DMS53 treated with DMSO at 0.1 percent for 48 hours (cell line): ENCODE data around the gene FAM222A.

Experiments
- DNase-seq: peaks from one replicate; lab custom pipeline; 2025; ENCODE audit not compliant: unreplicated experiment; lab: John Stamatoyannopoulos, UW

Gene FAM222A

DNA sequence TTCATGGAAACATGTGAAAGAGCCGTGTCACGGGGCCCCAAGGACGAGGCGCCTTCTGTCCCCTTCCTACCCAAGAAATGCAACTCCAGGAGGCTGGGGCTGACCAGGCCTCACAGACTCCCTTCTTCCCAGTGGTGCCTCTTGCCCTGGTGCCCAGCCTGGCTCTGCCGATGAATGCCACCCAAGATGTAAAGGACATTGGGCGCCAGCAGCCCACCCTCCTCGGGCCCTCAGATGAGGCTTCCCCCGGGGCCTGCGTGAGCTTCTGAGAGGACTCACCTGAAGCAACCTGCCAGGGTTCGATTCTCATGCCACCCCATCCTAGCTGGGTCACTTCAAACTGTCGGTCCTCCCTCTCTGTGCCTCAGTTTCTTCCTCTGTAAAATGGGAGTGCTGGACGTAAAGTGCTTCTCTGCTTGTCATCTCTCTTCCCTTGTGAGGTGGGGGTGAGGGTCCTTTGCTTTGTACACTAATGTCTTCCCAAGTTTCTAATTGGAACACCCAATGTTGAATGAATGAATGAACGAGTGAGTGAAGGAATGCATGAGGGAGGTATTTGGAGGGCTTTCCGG is 10.8 kb downstream of the FAM222A start:
- no peak for DNase-seq

DNA sequence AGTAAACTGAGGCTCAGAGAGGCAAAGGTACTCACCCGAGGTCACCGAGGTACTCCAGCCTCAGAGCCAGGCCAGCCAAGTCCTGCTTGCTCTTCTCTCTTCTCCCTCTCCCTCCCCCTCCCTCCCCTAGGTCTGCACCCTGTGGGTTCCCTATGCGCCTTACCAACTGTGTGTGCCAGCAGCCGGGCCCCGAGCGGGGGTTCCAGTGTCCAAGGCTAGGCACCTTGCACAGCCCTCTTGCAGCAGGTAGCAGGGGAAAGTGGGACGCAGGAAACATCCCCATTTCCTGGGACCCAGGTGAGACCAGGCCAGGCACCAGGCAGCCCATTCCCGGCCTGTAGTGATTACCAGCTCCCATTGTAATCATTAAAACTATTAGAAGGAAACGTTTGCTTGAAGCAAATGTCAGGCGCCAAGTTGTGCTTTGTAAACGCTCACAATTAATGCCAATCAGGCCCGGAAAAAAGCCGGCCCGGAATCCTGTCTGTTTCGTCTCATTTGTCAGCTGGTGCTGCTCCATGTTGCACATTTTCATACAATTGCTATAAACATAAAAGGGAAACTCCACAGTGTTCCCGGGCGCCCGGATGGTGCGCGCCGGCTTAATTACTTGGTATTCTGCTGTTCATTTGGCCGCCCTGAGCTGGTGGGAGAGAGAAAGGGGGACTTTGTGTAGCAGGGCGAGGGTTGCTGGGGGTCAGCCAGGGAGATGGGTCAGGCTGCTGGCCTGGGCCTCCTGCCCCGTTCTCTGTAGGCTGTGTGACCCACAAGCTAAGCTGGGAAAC is 11.9 kb downstream of the FAM222A start:
- DNase-seq: no peak

DNA sequence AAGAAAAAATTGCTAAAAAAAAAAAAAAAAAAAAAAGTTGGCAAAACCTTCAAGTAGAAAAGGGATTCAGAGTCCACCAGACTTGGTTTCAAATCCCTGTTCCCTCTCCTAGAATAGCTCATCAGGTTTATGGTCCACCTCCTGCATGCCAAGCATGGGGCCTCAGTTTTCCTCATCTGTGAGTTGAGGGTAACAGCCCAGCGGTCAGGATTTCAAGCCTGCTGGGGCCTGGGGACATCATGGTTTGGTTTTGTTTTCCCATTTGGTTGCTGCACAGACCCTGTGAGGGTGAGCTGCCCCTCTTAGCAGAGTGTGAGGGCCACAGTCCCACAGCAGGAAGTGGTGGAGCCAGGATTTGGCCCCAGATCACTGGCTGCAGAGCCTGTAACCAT is 12.5 kb downstream of the FAM222A start:
- DNase-seq: no peak

DNA sequence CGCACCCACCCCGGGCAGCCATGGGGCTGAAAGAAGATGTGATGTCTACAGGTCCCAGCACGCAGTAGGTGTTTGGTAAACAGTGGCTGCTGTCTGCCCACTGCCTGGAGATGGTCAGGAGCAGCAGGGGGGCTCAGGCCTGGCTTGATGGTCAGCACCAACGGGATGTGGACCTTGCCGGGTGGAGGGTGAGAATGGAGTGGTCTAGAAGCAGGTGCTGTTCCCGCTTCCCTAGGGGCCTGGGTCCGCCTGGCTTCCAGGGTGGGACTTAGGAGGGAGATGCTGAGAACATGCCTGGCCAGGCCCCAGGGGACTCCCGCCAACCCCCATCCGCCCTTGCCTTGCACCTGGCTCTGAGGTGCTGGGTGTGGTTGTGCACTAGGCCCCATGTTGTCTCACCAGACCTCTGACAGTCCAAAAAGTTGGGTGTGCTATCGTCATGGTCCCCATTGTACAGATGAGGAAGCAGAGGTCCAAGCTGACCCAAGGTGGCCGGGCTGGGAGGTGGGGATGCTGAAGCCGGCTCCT is 12.9 kb downstream of the FAM222A start:
- no peak for DNase-seq

DNA sequence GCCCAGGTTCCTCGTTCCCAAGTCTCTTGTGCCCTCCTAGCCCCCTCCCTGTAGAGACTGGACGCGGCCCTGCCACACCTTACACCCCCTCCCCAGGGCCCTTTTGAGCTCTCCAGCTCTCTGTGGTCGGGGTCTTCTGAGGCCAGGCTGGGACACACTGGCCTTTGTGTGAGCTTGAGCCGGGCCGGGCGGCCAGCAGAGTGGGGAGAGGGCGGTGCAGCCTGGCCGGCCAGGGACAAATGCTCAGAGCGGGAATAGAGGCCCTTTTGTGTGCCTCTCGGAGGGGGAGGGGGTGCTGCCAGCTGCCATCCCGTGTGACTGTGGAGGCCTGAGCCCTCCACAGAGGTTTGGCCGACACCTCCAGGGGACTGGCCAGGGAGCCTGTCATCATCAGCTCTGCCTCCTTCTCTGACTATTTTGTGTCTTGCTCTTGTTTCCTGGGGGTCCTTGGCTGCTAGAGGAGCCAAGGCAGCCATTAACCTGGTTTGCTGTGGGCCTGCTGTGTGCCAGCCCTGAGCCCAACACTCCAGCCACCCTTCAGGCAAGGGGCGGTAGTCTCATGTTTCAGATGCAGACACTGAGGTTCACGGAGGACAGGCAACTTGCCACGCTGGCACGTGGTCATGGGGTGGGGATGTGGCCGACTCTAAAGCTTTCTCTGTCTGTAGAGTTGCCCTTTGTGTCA is 13.6 kb downstream of the FAM222A start:
- DNase-seq: no peak

DNA sequence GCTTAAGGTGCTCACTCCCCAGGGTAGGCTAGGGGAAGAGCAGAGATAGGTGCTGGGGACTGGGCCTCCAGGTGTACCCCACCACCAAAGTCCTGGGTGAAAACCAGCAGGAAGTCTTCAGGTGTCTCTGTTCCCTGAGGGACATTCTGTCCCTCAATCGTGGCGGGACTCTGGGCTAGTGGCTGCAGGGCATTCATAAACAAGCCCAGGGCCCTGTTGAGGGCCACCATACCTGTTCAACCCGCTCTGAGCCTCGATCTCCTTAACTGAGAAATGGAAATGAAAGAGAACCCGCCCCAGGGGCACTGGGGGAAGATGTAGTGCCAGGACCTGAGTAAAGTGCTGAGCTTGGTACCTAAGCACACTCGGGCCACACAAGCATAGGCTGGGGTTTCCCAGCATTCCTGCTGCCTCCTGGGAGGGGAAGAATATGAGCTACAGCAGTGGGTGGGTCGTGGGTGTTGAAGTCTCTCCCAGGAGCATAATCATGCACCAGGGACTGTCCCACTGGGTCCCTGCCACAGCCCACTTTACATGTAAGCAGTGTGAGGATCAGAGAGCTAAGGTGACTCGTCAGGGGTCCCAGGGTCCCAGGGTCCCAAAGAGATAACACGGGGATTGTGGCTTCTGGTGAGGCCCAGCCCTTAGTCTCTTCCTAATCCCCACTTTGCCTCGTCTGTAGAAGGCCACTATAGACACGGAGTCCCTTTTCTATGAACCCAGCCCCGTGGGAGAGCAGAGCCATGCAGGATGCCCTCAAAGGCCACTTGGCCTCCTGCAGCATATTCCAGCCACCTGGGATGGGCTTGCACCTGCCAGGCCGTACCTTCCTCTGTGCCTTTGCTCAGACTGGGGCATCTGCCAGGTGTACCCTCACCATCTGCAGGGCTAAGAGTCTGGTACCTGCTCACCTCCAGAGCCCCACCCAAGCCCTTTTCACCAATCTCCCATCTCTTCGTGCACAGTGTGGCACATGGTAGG is 14.4 kb downstream of the FAM222A start:
- DNase-seq: no peak

DNA sequence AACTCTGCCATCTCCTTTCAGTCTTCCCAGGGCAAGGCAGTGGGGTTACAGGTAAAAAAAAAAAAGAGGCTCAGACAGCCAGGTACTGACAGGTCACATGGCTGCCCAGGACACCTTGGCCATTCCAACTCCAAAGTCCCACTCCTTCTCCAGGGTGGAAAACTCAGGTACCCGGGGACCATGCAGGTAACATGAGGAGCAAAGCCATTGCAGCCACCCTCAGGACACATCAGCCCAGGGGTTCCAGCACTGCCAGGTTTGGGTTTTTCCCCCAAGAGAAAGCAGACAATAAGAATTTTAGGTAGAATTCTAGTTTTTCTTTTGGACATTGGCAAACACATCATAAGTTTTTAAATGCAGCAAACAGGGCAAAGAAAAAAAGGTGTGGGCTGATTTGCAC is 15.3 kb downstream of the FAM222A start:
- no peak for DNase-seq

DNA sequence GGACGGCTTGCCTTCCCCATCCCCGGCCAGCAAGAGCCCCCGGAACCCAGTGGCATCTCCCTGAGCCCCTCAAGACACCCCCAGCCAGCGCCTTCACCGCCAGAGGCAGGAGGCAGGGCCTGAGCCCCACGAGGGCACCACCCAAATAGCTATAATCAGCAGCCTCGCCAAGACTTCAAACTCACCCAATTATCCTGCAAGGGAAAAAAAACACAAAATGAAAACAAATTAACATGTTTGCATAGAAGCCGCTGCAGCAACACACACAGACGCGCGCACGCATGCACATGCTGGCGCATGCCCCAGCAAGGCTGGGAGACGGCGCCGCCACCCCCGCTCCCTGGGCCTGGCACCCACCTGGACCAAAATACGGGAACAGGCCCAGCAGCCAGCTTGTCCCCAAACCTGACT is 15.8 kb downstream of the FAM222A start:
- no peak for DNase-seq

DNA sequence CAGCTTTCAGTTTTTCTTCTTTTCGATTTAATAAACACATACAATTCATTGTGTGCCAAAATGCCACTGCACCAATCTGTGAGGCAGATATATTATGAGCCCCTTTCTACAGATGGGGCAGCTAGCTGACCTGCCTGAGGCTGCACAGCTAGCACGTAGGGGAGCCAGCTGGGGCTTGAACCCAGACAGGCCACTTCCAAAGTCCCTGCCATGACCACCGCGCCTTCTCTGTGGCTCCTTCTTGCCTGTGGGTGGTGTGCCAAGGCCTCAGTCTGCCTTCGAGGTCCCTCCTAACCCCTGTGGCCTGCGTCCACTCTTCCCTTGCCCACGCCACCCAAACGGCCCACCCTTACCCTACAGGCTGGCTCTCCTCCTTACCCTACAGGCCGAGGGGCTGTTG is 16.2 kb downstream of the FAM222A start:
- DNase-seq: no peak

DNA sequence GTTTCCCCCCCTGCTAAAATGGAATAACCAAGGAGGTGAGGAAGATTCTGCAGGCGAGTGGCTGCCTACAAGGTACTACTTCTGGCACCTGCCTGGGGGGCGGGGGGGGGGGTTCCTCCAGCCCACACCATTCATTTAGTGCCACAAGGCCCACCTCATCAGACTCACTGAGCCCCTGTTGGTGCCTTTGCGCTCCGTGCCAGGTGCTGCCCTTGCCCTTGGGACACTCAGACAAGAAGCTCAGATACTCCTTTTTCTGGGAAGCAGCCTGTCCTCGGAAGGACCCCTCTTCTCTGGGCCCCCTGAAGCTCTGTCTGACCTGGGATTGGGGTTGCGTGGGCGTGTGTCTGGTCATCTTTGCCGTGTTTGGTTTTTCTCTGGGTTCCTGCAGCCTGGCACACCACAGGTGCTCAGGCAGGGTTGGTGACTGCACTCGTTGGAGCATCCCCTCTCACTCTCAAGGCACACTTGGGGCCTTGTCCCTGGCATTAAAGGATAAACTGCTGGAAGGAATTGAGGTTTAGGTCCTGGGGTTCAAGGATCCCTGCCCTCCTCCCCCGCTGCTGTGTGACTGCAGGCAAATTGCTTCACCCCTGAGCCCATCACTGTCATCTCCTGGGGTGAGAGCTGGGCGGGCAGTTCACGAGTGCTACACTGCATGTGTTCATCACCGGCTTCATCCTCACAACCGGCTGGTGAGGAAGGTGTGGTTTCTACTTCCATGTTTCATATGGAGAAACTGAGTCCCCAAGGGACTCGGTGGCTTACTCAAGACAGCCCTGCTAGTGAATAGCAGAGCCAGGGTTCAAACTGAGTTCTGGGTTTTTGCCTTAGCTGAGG is 16.9 kb downstream of the FAM222A start:
- no peak for DNase-seq

DNA sequence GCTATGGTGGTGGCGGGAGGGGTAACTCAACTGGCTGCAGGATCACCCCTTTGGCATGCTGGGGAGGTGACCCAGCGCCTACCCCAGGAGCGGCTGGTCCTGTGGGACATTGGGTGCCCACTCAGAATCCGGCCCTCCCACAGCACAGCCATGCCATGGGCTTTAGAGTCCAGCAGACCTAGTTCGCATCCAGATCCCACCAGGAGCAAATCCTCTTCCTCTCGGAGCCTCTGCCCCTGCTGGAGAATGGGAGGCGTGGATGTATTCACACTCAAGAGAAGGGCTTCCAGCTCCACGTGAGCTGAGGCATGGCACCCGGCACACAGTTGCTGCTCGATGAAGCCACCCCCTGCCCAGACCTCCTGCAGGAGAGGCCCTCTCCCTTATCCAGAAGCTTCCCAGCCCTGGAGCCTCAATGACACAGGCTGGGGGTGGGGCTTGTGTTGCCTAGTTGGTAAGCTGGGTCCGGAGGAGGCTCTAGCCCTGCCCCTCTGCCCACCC is 17.7 kb downstream of the FAM222A start:
- no peak for DNase-seq

DNA sequence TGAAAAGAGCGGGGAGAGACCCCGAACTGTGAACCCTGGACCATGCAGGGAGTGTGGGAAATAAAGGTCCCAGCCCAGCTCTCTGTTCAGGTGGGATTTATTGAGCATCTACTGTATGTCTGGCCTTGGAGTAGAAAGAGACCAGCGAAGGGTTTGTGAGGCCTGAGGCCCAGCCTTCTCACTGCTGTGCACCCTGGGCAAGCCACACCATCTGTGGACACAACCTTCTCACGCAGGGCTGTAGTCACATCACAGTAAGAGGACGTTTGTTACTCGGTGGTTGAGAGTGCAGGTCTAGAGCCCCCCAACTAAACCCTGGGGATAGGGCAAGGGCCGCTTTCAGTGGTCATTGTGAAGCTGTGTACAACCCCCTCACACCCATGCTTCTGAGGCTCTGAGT is 18.2 kb downstream of the FAM222A start:
- no peak for DNase-seq

DNA sequence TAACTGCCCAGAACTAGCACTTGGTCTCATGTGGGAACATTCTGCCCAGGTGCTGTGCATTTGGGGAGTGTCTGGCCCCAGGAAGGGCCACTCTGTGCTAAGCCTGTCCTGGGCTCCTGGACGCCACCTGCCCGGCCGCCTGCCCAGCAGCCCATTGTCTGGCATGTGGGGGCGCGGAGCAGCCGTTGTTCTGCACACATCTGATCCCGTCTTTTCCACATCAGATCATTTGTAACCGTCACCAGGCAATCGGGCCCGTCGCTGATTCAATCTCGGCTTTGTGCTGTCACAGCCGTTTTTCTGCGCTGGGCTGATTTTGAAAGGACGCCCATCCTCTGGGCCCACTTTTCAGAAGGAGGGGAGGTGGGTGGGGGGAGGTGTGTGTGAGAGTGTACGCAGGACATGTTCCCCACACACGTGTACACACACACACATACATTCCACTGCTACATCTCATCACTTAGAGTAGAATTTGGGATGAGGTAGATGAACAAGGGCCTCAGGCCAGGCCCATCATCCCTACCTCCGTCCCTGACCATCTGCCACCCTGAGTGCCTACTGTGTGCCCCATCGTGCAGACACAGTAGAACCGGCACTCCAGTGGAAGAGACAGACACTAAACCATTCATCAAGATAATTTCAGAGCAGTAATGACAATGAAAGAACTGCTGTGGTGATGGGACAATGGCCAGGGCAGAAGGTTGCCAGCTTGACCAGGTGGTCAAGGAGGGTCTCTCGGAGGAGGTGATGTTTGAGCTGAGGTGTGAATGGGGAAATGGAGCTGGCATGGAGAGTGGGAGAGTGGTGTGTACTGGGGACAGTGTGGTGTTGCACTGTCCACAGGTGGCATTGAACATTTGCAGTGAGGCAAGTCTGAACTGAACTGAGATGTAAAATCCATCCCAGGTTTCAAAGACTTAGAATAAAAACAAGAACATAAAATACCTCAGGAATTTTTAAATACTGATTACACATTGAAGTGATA is 19.0 kb downstream of the FAM222A start:
- DNase-seq: no peak

DNA sequence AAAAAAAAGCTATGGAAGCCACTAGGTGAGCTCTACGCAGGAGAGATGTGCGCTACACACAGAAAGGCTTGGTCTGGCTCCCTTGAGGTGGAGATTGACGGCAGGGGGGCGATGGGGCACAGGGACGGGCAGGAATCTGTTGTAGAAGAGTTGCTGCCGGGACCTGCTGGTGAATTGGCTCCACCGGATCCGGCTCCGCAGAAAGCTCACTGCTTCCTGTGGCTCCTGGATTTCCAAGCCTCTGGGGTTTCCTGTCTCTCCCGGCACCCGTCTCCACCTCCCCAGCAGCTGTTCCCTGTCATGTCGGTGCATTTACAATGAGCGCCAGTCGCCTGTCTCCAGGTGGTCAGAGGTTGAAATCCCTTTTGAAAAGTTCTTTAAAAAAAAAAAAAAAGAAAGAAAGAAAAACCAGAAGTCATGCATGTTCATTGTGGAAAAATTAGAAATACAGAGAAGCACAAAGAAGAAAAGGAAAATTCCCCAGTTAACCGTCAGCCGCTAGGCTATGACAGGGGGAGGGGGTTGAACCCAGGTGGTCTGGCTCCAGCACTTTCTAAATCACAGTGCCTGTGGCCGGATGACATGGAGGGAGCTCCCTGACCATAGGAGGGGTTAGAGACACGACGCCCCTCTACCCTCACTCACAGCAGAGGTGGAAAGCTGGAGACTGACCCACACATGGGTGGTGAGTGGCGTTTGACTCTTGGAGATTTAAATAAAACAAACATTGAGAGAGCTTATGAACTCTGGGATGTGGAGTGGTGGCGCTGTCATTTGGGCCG is 20.8 kb downstream of the FAM222A start:
- DNase-seq: no peak

DNA sequence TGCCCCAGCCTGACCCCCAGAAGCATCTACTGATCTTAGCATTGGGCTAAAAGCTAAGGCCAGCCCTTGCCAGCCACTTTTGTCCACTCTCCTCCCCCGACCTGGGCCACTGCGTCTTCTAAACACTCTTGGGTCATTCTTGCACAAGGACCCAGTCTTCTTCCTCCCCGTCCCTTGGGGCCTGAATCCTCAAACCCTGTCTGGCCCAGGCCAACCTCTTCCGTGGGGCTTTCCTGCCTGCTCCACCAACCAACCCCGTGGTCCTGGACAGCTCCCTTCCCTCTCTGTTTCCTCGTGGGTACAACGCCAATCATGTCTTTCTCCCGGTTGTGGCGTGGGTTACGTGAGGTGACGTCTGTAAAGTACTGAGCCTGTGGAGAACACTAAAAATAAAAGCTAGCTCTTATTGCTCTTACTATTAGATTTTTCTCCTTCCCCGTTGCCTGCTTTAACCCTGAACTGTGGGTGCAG is 21.5 kb downstream of the FAM222A start:
- no peak for DNase-seq

DNA sequence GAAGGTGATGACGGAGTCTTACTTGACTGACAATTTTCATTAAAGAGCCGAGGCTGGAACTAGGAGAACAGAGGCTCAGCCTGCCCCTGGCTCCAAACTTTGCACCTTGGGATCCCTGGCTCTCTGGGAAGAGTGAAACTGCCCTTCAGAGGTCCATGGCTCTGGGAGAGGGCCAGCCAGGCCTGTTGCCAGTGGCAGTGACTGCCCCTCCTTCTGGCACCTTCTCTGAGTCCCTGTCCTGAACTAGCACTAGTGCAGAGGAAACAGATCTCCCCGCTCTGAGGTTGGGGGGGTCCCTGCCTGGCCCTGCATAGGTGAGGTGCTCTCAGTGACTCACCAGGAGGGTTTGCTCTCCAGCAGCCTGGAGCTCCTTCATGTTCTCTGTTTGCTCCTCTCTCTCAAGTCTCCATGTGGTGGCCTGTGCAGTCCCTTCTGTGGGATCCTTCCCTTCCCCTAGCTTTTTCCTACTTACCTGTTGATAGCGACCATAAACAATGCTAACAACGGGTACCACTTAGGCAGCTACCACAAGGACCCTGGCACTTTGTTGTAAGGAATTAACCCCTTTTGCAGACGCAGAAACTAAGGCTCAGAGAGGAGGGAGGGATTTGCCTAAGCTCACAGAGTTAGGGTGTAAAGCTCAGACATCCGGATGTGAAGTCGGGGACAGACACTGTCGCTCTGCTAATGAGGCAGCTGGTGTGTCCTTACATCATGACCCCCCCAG is 22.4 kb downstream of the FAM222A start:
- no peak for DNase-seq

DNA sequence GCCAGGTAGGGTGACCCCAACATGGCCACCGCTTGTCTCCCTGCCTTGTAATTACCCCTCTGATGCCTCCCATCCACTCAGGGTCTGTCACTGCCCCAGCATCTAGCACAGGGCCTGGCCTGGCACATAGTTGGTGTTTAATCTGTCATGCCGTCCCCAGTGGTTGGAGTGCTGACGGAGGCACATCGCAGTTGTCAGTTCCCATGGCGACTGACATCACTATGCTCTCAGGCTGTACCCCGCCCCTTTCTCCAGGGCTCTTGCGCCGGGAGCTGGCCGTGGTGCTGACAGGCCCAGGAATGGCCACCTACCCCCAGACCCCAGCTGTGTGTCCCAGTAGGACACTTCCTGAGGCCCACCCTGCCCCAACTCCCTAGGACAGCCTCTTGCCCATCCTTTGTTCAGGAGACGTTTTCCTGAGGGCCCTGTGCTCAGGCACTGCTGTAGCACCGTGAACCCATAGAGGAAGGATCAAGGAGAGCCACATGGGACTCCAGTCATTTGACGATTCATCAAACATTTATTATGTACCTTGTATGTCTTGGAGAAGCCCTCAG is 23.0 kb downstream of the FAM222A start:
- DNase-seq: no peak
